Posterior vena cava (tissue), 2 donors: ENCODE results near the gene SLIT1. TPM values are rescaled to one million over a fixed set of nuclear protein-coding genes. Genes with fewer than 3 reads are reported as not detected.
"Not testable (repeated sequence)": the region's sequence is repeated elsewhere in the genome, so short reads cannot be mapped to it uniquely, and the experiment has no call there.

ENCODE experiments used
- DNase-seq: peaks from one replicate; pipeline ENCODE4 v3.0.0-alpha.2; 2020; ENCODE audit warnings: low spot score
- intact Hi-C, 2 donors: fragments of 100-400 bp; cut with DNase I; formaldehyde crosslinking; loops; one replicate each; pipeline versions ENCODE4 v1.14.1 to v1.14.2; 2022 to 2023
- total RNA-seq, 2 donors: library from RNA; stranded (reverse); fragmentation: NEBNext Ultra II Directional; extraction: Animal tissue kit (Norgen Biotek cat#: 25700); gene quantifications; one replicate each; pipeline ENCODE4 v1.2.1, GENCODE V29; 2021
- donor health status: DM: yes; HTN: yes; CAD: no.
- donor health status: DM: yes; HTN: yes; CAD: no.

SLIT1 gene
- total RNA-seq, 2 donors from 2014 or later, result 0.23 to 0.33 TPM

DNA sequence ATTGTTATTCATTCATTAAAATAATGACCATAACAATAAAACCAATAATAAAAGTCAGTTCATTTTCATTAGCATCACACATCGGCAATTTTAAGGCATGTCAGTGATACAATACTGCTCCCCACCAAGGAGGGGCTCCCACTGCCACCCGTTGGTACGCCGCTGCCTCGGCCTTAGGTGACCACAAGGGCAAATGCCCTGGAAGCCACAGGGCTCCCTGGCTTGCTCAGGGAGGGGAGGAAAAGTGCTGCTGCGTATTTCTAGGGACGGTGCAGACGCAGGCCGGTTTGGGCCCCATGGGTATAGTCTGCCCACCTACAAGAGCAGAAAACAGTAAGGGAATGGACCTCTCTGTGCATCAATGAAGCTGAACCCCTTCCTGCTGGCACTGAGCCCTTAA, 85.1 kb downstream of the SLIT1 start:
- DNase-seq, result no peak
- intact Hi-C loops, result no loop called here

DNA sequence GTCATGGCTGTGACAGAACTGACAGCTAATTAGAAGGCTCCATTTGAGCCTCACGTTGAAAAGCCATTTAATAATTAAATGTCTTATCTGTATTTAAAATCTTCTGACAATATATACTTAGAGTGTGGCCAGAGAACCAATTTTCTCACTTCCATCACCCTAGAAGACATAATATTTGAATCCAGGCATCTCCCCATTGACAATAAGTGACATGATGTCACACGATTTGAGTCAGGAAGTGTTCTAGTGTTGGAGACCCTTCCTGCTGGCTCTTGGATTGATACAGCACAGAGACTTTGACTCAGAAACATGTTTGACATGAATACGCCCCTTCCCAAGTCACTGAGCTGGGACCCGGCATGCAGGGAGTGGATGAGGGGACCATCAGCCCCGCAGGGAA, 85.9 kb downstream of the SLIT1 start:
- no peak for DNase-seq
- intact Hi-C loops, result loop anchor here in 1 of 2 donors (5.0 kb wide), 1 partner anchor 557 kb away; no protein-coding TSS in a partner anchor

DNA sequence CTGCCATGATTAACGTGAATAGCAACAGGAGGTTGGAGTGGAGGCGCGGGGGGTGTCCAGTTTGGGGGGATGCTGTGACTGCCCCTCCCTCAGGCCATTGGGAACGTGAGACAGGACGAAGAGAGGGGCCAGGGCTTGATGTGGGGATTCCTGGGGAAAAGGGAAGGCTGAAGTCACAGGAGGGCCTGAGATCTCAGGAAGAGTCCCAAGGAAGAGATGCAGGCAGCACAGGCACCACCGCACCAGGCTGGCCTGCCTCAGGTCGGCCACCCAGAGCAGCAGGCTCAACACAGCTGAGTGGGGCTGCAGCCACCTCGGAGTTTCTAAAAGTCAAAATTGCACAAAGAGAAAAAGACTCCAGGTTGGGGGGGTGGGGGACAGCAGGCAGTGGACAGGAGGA, 86.7 kb downstream of the SLIT1 start:
- intact Hi-C loops, result loop anchor here in 1 of 2 donors (5.0 kb wide), 1 partner anchor 558 kb away; no protein-coding TSS in a partner anchor

DNA sequence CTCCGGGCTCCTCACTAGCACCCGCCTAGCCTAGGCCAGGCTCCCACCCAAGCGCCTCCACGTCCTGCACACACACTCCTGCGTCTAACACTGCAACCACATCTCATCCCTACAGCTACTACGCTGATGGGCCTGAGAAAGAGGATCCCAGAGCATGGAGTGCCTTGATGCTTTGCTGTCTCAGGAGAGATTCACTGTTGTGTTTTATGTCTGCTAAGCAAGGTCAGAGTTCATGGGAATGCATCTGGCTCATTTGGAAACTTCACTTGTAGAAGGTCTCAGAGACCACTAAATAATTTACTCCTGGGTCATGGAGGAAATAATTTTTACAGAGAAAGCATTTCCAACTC, 88.7 kb downstream of the SLIT1 start:
- intact Hi-C loops, result loop anchor here in 1 of 2 donors (5.0 kb wide), 1 partner anchor 560 kb away; no protein-coding TSS in a partner anchor
- no peak for DNase-seq

More for the DNA sequence above, 86.7 kb downstream of the SLIT1 start:
- DNase-seq, result no peak

DNA sequence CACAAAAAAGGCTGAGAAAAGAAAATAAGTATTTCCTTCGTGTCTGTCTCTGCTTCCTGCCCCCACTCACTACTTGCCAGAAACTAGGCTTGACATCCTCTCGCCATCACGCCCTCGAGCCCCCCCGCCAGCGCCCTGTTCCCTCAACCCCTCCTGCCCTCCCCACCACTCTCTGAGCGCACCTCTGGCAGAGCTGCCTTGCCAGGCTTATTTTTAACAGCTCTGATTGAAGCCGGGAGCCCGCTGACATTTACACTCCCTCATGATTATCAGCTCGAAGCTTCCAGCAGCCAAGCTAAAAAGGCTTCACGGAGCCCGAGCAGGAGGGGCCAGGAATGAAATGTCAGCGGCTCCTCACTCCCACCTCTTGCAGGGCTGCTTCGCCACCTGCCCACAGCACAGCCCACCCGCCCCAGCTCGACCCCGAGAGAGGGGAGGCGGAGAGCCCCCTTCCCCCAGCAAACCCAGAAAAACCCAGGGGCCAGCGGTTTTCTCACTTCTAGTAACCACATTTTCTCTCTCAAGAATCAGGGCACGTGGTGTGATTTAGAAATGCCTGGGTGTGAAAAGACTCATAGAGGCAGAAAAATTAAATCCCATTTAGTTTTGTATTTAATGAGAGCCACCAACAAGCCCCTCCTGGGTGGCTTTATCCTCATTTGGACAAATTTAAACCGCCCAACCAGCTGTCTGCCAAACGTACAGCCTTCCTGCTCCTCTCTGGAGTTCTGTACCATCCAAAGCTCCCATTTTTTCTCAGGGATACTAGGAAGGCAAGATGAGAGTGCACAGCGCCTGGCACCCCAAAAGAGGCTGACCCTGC, 89.3 kb downstream of the SLIT1 start:
- no peak for DNase-seq
- intact Hi-C loops, result loop anchor here in 1 of 2 donors (5.0 kb wide), 1 partner anchor 561 kb away; no protein-coding TSS in a partner anchor

DNA sequence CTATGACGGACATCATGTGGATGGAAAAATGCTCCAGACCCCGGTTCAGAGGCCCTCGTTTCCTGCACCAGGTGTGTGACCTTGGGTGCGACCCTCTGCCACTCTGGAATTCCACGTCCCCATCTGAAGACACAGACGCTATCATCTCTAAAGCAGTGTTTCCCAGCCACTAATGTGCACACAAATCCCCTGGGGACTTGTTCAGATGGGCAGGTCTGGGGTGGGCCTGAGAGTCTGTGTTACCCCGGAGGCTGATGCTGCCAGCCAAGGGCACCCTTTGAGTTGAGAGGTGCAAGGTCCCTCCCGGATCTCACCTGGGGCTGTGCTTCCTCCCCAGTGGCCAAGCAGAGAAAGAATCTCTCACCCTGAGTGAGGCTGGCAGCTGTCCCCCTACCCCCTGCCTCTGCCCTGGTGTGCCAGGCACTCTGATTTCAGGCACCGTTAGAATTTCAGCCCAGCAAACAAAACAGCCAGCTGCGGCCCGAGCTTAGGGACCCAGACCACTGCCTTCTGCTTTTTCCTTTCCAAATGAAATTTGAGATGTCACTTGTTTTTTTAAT, 90.0 kb downstream of the SLIT1 start:
- DNase-seq, result no peak
- intact Hi-C loops, result loop anchor here in 1 of 2 donors (5.0 kb wide), 1 partner anchor 562 kb away; no protein-coding TSS in a partner anchor

DNA sequence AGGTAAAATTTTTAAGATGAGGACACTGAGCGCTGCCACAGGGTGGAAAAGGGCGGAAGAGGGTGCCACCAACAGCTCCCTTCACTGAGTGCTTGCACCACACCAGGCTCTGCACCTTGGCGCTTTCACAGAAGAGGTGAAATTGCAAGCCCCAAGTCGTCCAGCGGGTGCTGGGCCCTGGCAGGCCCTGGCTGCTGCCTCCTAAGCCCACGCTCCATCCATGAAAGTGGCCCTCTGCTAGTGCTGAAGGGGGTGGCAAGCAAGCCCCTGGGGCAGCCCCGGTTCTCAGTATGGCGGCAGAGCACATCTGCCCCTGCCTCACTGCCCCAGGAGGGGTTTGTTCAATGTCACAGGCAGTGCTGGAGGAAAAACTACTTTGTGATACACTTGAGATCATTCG, 95.1 kb downstream of the SLIT1 start:
- DNase-seq, result no peak
- intact Hi-C loops, result no loop called here

DNA sequence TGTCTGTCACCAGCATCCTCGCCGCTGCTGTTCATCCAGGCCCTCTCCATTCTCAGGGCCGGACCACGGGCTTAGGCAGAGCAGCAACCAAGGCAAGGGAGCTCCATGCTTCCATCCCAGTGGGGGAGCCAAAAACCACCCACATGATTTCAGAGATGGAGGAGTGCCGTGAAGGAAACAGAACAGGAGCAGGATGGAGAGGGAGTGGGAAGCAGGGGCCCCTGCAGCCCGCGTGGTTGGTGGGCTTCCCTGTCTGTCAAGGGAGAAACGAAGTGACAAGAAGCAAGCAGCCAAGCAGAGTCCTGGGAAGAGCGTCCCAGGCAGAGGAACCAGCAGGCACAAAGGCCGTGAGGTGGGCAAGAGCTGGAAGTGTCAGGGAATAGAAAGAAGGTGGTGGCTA, 95.7 kb downstream of the SLIT1 start:
- DNase-seq, result no peak

DNA sequence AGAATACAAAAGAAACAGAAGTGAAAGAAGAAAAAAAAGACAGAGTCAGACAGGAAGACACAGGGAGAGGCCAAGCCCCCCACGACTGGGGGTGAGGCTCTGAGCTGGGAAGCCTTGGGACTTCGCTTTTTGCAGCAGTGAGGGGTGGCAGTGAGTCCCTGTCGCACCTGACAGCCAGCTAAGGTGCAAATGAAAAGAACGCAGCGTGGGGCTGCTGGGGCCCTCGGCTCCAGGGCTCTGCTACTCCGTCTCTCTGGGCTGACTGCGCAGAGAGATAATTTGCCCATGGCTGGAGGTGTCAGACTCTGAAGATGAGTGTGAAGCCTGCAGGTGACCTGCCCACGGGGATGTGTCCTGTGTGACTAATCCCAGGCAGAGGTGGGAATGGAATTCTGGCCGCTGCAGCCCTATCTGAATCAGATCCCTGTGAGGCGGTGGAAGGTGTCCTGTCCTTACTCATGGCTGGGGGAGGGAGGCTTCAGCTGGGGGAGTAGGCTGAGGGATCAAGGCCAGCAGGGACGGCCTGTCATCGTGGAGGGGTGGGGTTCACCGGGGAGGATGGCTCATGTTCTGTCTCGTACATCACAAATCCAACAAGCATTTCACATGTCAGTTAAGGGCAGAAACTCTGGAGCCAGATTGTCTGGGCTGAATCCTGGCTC, 96.4 kb downstream of the SLIT1 start:
- intact Hi-C loops, result no loop called here
- no peak for DNase-seq

More for the DNA sequence above, 95.7 kb downstream of the SLIT1 start:
- intact Hi-C loops, result no loop called here

DNA sequence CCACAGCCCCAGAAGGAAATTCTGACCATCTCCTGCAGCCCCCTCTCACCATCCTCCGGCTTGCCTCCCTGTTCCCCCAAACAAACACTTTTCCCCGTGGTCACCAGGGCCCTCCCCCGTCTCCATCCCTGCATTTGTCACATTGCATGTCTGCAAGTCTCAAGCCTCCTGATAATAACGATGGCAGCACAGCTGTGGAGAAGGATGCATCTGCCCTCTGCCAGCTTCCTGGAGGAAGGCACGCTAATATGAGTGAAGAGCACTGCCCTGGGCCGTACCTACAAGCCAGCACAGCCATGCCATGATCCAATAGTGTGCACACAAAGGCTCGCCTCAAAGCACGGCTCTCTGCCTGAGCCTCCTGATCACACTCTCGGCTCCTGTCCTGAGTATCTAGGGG, 98.5 kb downstream of the SLIT1 start:
- intact Hi-C loops, result no loop called here
- no peak for DNase-seq

DNA sequence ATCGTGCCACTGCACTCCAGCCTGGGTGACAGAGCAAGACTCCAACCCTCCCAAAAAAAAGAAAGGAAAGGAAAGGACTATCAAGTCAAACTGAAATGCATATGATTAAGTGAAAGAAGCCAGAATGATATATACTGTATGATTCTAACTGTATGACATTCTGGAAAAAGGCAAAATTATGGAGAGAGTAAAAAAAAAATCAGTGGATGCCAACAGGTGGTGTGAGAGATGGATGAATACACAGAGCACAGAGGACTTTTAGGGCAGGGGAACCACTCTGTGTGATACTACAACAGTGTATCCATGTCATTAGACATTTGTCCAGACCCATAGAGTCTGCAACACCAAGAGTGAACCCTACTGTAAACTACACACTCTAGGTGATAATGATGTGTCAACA, 99.2 kb downstream of the SLIT1 start:
- intact Hi-C loops, result no loop called here
- DNase-seq, result no peak

DNA sequence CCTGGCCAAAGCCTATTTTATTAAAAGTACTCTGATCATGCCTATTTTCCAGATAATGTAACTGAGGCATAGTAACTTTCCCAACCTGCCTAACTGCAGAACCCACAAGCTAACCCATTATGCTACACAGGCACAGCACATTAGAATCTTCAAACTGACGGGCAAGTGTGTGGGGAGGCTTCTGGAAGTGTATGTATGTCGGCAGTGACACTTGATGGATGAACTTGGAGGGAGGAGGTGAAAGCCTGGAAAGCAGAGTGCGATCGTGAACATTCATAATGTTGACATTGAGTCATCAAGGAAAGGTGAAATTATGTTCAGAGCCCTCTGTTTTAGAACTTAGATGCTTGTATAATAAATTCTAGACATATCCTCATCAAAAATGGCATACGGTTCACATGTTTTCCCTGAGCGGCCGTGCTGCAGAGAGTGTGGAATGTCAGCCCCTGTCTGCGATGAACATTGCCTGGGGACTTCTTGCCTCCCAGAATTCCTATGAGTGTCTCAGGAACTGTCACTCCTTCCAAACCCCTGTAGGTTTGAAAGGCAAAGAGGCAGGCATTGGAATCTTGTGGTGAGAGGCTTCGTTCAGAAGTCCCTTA, 102.4 kb downstream of the SLIT1 start:
- intact Hi-C loops, result no loop called here

DNA sequence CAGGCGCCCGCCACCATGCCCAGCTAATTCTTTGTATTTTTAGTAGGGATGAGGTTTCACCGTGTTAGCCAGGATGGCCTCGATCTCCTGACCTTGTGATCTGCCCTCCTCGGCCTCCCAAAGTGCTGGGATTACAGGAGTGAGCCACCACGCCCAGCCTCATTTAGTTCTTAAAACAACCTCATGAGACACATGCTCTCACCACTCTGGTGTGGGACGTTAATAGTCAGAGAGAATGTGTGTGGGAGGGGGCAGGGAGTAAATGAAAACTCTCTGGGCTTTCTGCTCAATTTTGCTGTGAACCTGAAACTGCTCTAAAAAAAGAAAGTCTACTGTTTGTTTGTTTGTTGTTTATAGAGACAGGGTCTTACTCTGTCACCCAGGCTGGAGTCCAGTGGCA, 103.2 kb downstream of the SLIT1 start:
- intact Hi-C loops, DNase-seq: not testable (repeated sequence)

More for the DNA sequence above, 102.4 kb downstream of the SLIT1 start:
- DNase-seq, result no peak

DNA sequence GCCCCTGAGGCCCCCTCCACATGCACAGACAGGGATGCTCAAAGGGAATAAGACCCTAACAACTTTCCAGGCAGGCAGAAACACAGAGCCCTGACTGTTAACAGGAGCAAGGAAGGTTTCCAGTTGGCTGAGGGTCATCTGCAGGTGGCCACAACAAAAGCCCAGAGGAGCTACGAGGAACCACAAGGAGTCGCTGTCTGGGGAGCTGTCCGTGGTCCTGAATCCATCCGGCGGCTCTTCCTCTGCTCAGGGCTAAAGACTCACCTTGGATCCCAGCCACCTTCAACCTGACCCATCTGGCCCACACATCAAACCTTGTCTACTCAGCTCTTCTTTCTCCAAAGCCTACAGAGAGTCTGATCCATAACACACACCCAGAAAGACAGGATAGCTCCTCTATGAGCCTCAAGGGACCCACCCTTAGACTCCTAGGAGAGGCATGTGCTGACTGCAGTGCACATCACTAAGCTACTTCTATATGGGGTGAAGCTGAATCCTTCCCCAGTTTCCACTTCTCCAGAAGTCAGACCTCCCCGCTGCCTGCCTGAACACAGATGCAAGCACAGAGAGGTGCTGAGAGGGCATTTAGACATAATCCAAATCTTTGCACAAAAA, 104.0 kb downstream of the SLIT1 start:
- intact Hi-C loops, result no loop called here

DNA sequence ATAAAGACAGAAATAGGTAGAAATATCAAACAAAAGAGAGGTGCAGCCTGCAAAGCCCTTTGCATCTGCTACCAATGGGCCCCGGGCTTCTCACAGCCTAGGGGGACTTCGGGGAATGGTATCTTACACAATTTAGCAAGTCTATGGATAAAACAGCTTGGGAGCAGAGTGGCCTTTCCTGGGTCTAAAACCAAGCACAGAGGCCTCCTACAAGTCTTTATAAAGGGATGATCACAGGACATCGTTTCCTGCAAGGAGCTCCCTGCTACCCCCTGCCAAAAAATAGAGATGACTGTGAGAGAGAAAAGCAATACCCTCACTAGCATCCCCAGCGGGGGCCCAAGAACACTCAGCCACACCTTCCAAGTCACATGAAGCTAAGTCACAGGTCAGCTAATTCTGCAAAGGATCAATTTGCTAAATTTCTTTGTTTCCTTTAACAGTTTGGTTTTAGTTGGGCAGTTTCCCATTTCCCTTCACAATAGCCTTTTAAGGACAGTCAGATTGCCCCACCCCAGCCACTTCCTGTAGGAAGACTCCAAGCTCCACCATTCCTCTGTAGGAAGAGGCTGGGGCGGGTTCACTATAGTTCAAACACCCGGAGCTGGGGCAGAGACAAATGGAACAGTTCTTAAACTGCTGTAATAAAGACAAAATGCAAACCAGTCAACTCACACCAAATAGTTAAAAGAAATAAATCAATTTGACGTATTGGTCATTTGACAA, 105.5 kb downstream of the SLIT1 start:
- no peak for DNase-seq
- intact Hi-C loops, result no loop called here

More for the DNA sequence above, 104.0 kb downstream of the SLIT1 start:
- DNase-seq, result no peak

DNA sequence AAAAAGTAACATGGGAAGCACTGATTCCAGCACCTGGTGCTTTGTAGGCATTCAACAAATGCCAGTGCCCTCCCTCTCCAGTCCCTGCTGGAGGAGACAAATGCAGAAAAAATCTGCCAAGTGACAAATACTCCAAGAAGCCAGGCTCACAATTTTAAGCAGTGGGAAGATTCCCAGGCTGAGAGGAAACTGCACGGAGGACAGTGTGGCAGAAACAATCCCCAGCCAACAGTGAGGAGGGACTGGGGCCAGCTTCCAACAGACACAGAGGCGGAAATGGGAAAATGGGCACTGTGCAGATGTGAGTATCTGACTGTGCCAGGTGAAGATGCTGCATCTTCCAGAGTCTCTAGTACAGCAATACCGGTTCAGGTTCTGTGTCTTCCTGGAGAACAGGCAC, 106.3 kb downstream of the SLIT1 start:
- no peak for DNase-seq
- intact Hi-C loops, result loop anchor here in 1 of 2 donors (5.0 kb wide), 1 partner anchor 118 kb away; no protein-coding TSS in a partner anchor

DNA sequence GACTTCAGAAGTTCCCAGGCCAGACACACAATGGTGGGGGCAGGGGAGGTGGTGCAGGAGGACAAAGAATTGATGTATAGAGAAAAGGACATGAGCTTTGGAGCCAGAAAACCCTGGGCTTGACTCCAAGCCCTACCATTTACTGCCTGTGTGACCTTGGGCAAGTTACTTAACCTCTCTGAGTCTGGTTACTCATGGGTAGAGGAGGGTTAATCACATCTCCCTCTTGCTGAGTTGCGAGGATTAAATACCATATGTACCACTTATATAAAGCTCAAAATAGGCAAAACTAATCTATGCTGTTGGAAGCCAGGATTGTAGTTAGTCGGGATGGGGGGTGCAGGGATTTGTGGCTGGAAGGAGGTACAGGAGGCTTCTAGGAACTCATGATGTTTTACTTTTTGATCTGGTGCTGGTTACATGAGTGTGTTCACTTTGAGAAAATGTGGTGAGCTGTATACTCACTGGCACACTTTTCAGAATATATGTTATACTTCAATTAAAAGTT, 106.8 kb downstream of the SLIT1 start:
- intact Hi-C loops, result loop anchor here in 1 of 2 donors (5.0 kb wide), 1 partner anchor 118 kb away; no protein-coding TSS in a partner anchor
- no peak for DNase-seq

DNA sequence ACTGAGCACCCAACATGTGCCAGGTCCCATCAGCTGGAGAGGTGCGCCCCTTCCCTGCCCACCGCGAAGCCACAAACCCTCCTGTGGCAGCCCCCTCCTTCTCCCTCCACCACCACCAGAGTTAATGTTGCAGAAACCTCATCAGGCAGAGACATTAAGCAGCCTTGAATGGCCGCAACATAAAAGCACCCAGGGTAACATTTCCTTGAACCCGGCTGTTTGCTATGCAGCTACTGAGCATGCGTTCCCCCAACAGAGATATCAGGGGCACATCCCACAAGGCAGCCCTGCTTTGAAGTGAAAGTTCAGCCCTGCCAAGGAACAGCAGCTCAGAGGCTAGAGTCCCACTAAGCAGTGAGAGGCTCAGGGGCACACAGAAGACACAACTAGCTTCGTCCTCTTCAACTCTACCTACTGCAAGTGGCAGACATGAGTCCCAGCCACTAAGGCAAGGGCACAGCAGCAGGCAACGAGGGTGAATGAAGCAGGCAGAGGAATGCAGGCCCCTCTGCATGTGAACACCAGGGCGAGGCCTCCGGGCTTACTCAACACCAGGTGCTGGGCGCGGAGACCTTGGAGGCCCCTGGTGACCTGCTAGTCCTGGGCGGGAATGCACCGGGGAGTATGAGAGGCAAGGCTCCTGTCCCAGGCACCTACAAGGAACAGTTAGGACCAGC, 107.4 kb downstream of the SLIT1 start:
- DNase-seq, result no peak
- intact Hi-C loops, result loop anchor here in 1 of 2 donors (5.0 kb wide), 1 partner anchor 119 kb away; no protein-coding TSS in a partner anchor
